Esophagus muscularis mucosa (tissue), 4 donors: ENCODE measurements around the gene MRPL30.

Experiments used
- CTCF ChIP-seq, 3 experiments: fragments of 200-600 bp in 2 of 3; fragments of 450-650 bp in 1 of 3; sonication (generic) in 2 of 3; IDR thresholded peaks; one replicate each; pipeline ENCODE4 v1.5.1; 2017 to 2019; ENCODE audit warnings: antibody characterized with exemption in 3 of 3, mild to moderate bottlenecking in 2 of 3, moderate library complexity in 1 of 3
- EP300 ChIP-seq: sonication (generic); formaldehyde crosslinking; IDR thresholded peaks from one replicate; pipeline ENCODE4 v1.6.1; 2017; ENCODE audit warnings: antibody characterized with exemption
- POLR2A ChIP-seq: fragments of 450-650 bp; IDR thresholded peaks from one replicate; pipeline ENCODE4 v1.6.1; 2017; ENCODE audit warnings: antibody characterized with exemption, moderate library complexity, mild to moderate bottlenecking, low read depth
- POLR2AphosphoS5 ChIP-seq, 2 donors: sonication (generic); formaldehyde crosslinking; IDR thresholded peaks; one replicate each; pipeline ENCODE4 v1.6.1; 2017; ENCODE audit warnings: antibody characterized with exemption in 2 of 2

DNA sequence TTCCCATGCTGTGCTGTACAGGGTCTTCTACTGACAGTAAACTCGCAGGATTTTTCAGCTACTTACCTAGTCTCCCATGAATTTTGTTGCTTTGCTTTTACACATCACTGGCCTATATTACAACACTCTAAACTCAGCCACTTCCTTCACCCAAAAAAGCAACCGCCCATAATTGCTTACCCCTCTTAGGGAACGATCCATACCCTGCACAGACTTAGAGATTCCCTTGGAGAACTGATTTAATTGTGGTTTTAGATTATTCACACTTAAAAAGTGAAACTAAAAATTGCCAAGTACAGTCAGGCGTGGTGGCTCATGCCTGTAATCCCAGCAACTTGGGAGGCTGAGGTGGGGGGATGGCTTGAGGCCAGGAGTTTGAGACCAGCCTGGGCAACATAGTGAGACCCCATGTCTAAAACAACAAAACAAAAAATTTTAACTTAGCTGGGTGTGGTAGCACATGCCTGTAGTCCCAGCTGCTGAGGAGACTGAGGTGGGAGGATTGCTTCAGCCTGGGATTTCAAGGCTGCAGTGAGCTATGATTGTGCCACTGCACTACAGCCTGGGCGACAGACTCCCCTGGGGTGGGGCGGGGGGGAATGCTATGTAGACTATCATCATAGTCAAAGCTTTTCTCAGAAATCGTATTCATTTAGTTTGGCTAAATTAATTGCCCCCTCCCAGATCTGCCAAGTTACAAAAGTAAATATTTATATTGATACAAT, 19.3 kb downstream of the MRPL30 start:
- TF ChIP-seq CTCF (IDR thresholded peaks at IDR 0.05) = no peak
- TF ChIP-seq POLR2A = no peak
- TF ChIP-seq POLR2AphosphoS5 (IDR thresholded peaks at IDR 0.05) = no peak
- no peak for TF ChIP-seq EP300
